ENCODE results near the gene ADCY2. TPM values are rescaled to one million over a fixed set of nuclear protein-coding genes. Genes with fewer than 3 reads are reported as not detected.

The ADCY2 gene
- polyA plus RNA-seq, 1 donor (not counting 4 experiments of a cell fraction or from before 2014, with no cell fraction given) = 0.13 TPM

DNA sequence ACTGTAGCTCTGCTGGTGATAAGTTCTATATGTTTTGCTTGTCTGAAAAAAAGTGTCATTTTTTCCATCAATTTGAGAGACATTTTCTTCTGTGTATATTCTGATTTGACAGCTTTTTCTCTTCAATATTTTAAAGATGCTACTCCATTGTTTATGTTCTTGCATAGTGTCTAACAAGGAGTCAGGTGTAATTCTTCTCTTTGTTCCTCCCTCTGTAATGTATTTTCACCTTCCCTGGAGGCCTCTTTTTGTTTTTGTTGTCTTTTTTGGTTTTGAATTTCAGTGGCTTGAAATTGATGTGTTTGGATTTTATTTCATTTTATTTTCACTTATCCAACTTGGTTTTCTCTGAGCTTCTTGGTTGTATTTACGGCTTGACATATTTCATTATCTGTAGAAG is 75.8 kb downstream of the ADCY2 start:
- no peak for TF ChIP-seq EZH2 (IDR thresholded peaks at IDR 0.05; ENCODE audit: low read length)
- TF ChIP-seq, protein P1, sequence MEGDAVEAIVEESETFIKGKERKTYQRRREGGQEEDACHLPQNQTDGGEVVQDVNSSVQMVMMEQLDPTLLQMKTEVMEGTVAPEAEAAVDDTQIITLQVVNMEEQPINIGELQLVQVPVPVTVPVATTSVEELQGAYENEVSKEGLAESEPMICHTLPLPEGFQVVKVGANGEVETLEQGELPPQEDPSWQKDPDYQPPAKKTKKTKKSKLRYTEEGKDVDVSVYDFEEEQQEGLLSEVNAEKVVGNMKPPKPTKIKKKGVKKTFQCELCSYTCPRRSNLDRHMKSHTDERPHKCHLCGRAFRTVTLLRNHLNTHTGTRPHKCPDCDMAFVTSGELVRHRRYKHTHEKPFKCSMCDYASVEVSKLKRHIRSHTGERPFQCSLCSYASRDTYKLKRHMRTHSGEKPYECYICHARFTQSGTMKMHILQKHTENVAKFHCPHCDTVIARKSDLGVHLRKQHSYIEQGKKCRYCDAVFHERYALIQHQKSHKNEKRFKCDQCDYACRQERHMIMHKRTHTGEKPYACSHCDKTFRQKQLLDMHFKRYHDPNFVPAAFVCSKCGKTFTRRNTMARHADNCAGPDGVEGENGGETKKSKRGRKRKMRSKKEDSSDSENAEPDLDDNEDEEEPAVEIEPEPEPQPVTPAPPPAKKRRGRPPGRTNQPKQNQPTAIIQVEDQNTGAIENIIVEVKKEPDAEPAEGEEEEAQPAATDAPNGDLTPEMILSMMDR (optimal IDR thresholded peaks at IDR 0.05 in 1 of 3, IDR thresholded peaks at IDR 0.05 in 1 of 3, conservative IDR thresholded peaks at IDR 0.05 in 1 of 3; ENCODE audit: extremely low read depth in 1 of 3, insufficient read depth in 2 of 3, low read length in 3 of 3) = no peak
- no peaks in the 10 kb centered on the region for H3K9me1 ChIP-seq (ENCODE audit: control insufficient read depth, extremely low read depth, insufficient read depth, low read length)
- FAIRE-seq = no peak

DNA sequence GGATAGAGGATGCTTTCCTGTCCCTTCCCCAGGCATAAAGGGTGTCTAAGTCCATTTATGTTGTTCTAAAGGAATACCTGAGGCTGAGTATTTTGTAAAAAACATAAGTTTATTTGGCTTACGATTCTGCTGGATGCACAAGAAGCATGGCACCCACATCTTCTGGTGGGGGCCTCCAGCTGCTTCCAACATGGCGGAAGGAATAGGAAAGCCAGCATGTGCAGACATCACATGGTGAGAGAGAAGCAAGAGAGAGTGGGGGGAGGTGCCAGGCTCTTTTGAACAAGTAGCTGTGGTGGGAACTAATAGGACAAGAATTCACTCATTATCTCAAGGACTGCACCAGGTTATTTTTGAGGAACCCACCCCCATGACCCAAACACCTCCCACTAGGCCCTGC is 77.2 kb downstream of the ADCY2 start:
- no peak for FAIRE-seq
- no peak overlapping the region for H3K4me3 ChIP-seq (ENCODE audit: control insufficient read depth in 2 of 3, extremely low read depth in 1 of 3, insufficient read depth in 2 of 3, low read depth in 1 of 3, low read length in 3 of 3)
- H3K36me3 ChIP-seq (ENCODE audit: control insufficient read depth in 2 of 2, extremely low read depth in 1 of 2, insufficient read depth in 2 of 2, low read length in 2 of 2) = no peaks in the 10 kb centered on the region
- H3K79me2 ChIP-seq (ENCODE audit: control insufficient read depth, insufficient read depth, low read length) = no peaks in the 10 kb centered on the region
- no peak overlapping the region for H3K4me2 ChIP-seq (ENCODE audit: control insufficient read depth, extremely low read depth, insufficient read depth, low read depth, low read length)
- H3K9ac ChIP-seq (ENCODE audit: control insufficient read depth, extremely low read depth, insufficient read depth, low read length) = no peak overlapping the region
- dilution Hi-C loops (cut with MboI; ENCODE audit: extremely low pct_ligation_motif_present, low sequenced_read_pairs) = no loop called here
- H3K9me3 ChIP-seq (ENCODE audit: control insufficient read depth, low read depth, low read length) = no peaks in the 10 kb centered on the region
- no peaks in the 10 kb centered on the region for H3K9me1 ChIP-seq (ENCODE audit: control insufficient read depth, extremely low read depth, insufficient read depth, low read length)
- DNase-seq (ENCODE audit: low read depth, low spot score) = no peak
- no peaks in the 10 kb centered on the region for H3K27me3 ChIP-seq (ENCODE audit: control insufficient read depth, extremely low read depth, insufficient read depth, low read length)
- no peak for TF ChIP-seq EZH2 (IDR thresholded peaks at IDR 0.05; ENCODE audit: low read length)
- TF ChIP-seq, protein P1 (optimal IDR thresholded peaks at IDR 0.05 in 1 of 3, IDR thresholded peaks at IDR 0.05 in 1 of 3, conservative IDR thresholded peaks at IDR 0.05 in 1 of 3; ENCODE audit: extremely low read depth in 1 of 3, insufficient read depth in 2 of 3, low read length in 3 of 3) = no peak
- no peaks in the 10 kb centered on the region for H3K4me1 ChIP-seq (ENCODE audit: control insufficient read depth, extremely low read depth, insufficient read depth, low read length)
- H4K20me1 ChIP-seq (ENCODE audit: control insufficient read depth, extremely low read depth, insufficient read depth, low read length) = no peaks in the 10 kb centered on the region
- no peak overlapping the region for H2AFZ ChIP-seq (ENCODE audit: control insufficient read depth, low read length)
- H3K27ac ChIP-seq (ENCODE audit: control insufficient read depth, insufficient read depth, low read length) = no peak overlapping the region

More for the DNA sequence above, 75.8 kb downstream of the ADCY2 start:
- H3K4me1 ChIP-seq (ENCODE audit: control insufficient read depth, extremely low read depth, insufficient read depth, low read length) = no peaks in the 10 kb centered on the region
- no peaks in the 10 kb centered on the region for H3K9me3 ChIP-seq (ENCODE audit: control insufficient read depth, low read depth, low read length)
- H4K20me1 ChIP-seq (ENCODE audit: control insufficient read depth, extremely low read depth, insufficient read depth, low read length) = no peaks in the 10 kb centered on the region
- no peak overlapping the region for H3K4me3 ChIP-seq (ENCODE audit: control insufficient read depth in 2 of 3, extremely low read depth in 1 of 3, insufficient read depth in 2 of 3, low read depth in 1 of 3, low read length in 3 of 3)
- H3K9ac ChIP-seq (ENCODE audit: control insufficient read depth, extremely low read depth, insufficient read depth, low read length) = no peak overlapping the region
- H3K27me3 ChIP-seq (ENCODE audit: control insufficient read depth, extremely low read depth, insufficient read depth, low read length) = no peaks in the 10 kb centered on the region
- no peak overlapping the region for H2AFZ ChIP-seq (ENCODE audit: control insufficient read depth, low read length)
- DNase-seq (ENCODE audit: low read depth, low spot score) = no peak
- dilution Hi-C loops (cut with MboI; ENCODE audit: extremely low pct_ligation_motif_present, low sequenced_read_pairs) = no loop called here
- H3K79me2 ChIP-seq (ENCODE audit: control insufficient read depth, insufficient read depth, low read length) = no peaks in the 10 kb centered on the region
- no peaks in the 10 kb centered on the region for H3K36me3 ChIP-seq (ENCODE audit: control insufficient read depth in 2 of 2, extremely low read depth in 1 of 2, insufficient read depth in 2 of 2, low read length in 2 of 2)
- no peak overlapping the region for H3K4me2 ChIP-seq (ENCODE audit: control insufficient read depth, extremely low read depth, insufficient read depth, low read depth, low read length)
- no peak overlapping the region for H3K27ac ChIP-seq (ENCODE audit: control insufficient read depth, insufficient read depth, low read length)

Measured in keratinocyte (primary cell).